Jurkat, Clone E6-1 (cell line): ENCODE measurements around the gene TRIM46.
"Not testable (repeated sequence)": the region's sequence is repeated elsewhere in the genome, so short reads cannot be mapped to it uniquely, and the experiment has no call there.

Experiments used
- DNase-seq: peaks from one replicate; pipeline ENCODE4 v3.0.0-alpha.2; 2011; ENCODE audit warnings: low read depth, low spot score
- H3K4me3 ChIP-seq: 2 replicates; pipeline ENCODE4 v1.5.1; 2011; ENCODE audit warnings: mild to moderate bottlenecking, low read length, control low read depth, moderate library complexity

Gene TRIM46

GRCh38 chr1:155181371-155182051, 7.9 kb downstream of the TRIM46 start:
- DNase-seq = no peak
- H3K4me3 ChIP-seq = no peak overlapping the region

DNA sequence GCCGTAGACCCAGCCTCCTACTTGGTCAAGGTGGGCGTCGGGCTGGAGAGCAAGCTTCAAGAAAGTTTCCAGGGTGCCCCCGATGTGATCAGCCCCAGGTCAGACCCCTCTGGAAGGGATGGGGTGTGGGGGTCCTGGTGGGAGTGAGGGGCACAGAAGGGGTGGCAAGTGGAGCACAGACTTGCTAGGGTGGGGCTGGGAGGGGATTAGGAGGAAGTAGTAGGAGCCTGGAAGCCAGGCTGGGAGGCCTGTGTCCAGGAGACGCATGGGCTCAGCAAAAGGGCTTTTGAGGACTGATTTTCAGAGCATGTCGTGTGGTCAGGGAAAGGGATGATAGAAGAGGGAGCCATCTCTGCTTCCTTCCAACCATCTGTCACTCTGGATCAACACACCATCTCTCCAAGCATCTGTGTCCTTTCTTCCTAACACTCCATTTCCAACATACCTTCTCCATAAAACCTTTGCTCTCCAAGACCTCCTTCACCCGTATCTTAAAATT, 8.5 kb downstream of the TRIM46 start:
- no peak overlapping the region for H3K4me3 ChIP-seq
- DNase-seq = no peak

GRCh38 chr1:155183775-155184221, 10.1 kb downstream of the TRIM46 start:
- DNase-seq = no peak
- no peak overlapping the region for H3K4me3 ChIP-seq

DNA sequence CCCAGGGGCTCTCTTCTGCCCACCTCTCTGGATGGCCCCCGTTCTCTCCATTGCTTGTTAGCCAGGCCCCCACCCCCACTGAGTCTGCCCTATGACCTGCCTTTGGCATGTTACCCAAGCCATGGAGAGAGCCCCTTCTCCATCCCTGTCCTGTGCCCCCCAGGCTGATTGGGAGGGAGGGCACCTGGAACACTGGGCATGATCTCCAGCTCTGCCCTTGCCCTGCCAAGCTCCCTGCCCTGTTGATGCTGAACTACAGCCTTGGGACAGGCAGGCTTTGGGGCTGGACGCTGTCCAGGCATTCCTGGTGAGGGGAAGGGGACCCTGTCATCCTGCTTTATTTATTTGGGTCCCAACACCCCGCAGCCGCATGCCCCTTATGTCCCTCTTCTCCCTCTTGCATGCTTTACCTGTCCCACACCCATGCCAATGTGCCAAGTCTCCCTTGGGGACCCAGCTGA, 10.7 kb downstream of the TRIM46 start:
- DNase-seq = no peak
- H3K4me3 ChIP-seq = no peak overlapping the region

DNA sequence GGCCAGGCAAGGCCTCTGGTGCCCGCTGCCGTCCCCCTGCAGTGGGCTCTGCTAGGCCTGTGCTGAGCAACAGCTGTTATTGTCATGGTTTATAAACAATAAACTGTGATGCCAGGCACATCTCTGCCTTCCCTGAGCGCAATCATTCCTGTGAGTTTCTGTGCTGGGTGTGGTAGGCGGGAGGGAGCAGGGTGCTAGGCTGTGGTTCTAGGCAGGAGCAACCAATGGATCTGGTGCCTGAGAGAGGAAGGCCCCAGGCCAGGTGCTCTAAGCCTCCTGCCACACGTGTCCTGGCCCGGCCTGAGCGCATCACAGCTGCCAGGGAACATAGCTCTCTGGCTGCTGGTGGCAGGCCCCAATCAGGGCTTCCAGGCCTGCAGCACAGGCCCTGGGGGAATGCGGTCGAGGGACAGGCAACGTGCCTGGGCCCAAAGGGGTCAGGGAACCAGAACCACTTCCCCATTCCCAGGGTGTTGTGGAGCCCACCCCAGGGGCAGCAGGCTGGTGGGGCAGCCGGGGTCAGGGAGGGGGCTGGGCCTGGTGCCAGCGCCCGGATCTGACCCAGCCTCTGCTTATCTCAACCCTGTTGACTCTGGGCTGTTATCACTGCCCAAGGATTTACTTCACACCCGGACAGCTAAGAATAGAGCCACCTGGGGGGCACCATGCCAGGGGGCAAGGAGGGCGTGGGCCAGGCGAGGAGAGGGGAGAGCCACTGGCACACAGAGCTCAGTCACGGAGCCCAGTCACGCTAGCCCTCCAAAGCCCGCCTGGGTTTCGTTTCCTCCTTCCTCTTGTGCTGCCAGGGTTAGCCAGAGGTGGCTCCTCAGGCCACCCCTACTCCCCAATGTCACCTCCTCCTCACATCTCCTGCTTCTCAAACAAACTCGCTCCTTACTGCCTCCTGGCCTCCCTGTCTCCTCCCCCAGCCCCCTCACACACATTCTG, 11.5 kb downstream of the TRIM46 start:
- no peak for DNase-seq
- H3K4me3 ChIP-seq = no peak overlapping the region

DNA sequence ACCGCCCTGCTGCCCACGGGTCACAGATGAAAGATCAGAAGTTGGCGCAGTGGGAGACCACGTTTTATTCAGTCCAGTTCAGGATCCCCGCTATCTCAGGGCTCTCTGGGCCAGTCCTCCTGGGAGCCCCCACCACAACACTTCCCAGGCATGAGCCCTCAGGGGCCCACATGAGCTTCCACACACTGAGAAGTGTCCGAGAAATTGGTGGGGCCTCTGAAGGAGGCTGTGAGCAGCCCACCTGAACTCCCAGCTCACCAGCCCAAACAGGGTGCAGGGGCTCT, 12.1 kb downstream of the TRIM46 start:
- H3K4me3 ChIP-seq = no peak overlapping the region

GRCh38 chr1:155186067-155186793, 12.6 kb downstream of the TRIM46 start:
- DNase-seq = no peak

More for the DNA sequence above, 12.1 kb downstream of the TRIM46 start:
- DNase-seq = no peak

GRCh38 chr1:155186794-155187455, 13.3 kb downstream of the TRIM46 start:
- H3K4me3 ChIP-seq = no peak overlapping the region
- DNase-seq = no peak

More at GRCh38 chr1:155186067-155186793, 12.6 kb downstream of the TRIM46 start:
- H3K4me3 ChIP-seq = no peak overlapping the region

GRCh38 chr1:155187456-155187891, 13.8 kb downstream of the TRIM46 start:
- H3K4me3 ChIP-seq = no peak overlapping the region
- no peak for DNase-seq

GRCh38 chr1:155188268-155188667, 14.6 kb downstream of the TRIM46 start:
- no peak overlapping the region for H3K4me3 ChIP-seq
- DNase-seq = no peak

DNA sequence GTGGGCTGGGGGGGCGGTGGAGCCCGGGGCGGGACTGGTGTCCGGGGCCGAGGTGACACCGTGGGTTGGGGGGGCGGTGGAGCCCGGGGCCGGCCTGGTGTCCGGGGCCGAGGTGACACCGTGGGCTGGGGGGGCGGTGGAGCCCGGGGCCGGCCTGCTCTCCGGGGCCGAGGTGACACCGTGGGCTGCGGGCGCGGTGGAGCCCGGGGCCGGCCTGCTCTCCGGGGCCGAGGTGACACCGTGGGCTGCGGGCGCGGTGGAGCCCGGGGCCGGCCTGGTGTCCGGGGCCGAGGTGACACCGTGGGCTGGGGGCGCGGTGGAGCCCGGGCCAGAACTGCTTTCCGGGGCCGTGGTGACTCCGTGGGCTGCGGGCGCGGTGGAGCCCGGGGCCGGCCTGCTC, 16.3 kb downstream of the TRIM46 start:
- H3K4me3 ChIP-seq, DNase-seq: not testable (repeated sequence)

- no peak overlapping the region for H3K4me3 ChIP-seq
- DNase-seq = no peak
Measured at GRCh38 chr1:155191904-155192303, 18.3 kb downstream of the TRIM46 start.

GRCh38 chr1:155192346-155193274, 19.0 kb downstream of the TRIM46 start:
- no peak for DNase-seq
- peak overlapping the region; percentile 61 for H3K4me3 ChIP-seq

- DNase-seq = no peak
- peak overlapping the region; percentile 61 for H3K4me3 ChIP-seq
Measured at GRCh38 chr1:155193275-155193990, 19.8 kb downstream of the TRIM46 start.

DNA sequence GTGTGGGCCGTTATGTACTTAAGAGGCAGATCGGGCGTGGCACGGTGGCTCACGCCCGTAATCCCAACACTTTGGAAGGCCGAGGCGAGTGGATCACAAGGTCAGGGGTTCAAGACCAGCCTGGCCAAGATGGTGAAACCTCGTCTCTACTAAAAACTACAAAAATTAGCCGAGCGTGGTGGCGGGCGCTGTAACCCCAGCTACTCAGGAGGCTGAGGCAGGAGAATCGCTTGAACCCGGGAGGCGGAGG, 20.3 kb downstream of the TRIM46 start:
- H3K4me3 ChIP-seq = peak overlapping the region; percentile 61

GRCh38 chr1:155195201-155196102, 21.8 kb downstream of the TRIM46 start:
- no peak for DNase-seq
- H3K4me3 ChIP-seq = peak overlapping the region; percentile 67

More for the DNA sequence above, 20.3 kb downstream of the TRIM46 start:
- not testable (repeated sequence) for DNase-seq
